GM18951 (cell line): ENCODE results near the gene DGKZ.
"Not testable (repeated sequence)": the region's sequence is repeated elsewhere in the genome, so short reads cannot be mapped to it uniquely, and the experiment has no call there.

ENCODE experiments used
- POLR2A ChIP-seq: IDR thresholded peaks from 4 replicates; pipeline ENCODE4 v1.6.1; 2011; ENCODE audit warnings: mild to moderate bottlenecking; ENCODE audit not compliant: insufficient read length, insufficient read depth; ENCODE audit errors: extremely low read depth
- in situ Hi-C: fragments of 300-500 bp; cut with MboI; formaldehyde crosslinking; loops from one replicate; pipeline ENCODE4 v1.12.0; 2022; ENCODE audit warnings: low sequenced_read_pairs, mixed read lengths, inconsistent platforms; ENCODE audit not compliant: unreplicated experiment

The DGKZ gene

DNA sequence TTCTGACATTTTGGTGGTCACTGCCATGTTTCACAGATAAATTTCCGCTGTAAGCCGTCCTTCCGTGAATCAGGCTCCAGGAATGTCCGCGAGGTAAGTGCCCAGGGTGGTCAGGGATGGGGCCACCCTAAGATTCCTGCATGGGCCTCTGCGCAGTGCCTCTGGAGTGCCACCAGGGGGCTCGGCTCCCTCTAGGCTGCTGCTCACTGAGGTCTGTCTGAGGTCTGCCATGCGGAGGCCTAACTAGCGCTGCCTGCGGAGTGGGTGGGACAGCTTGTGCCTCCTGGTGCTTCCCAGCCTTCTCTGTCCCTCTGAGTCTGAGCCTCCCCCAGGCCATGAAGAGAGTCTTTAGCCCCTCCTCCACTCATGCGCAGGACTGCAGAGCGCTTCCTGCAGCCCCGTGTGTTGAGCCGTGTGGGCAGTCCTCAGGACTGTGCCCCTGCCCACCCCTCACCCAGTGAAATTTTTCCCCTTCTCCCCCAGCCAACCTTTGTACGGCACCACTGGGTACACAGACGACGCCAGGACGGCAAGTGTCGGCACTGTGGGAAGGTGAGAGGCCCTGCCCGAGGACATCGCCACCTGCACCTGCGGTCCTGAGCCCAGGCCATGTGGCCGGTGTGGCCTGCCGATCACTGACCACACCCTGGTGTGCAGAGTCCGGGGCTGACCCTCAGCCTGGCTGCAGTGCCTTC, 22.3 kb downstream of the DGKZ start:
- no peak for TF ChIP-seq POLR2A
- in situ Hi-C loops = no loop called here

DNA sequence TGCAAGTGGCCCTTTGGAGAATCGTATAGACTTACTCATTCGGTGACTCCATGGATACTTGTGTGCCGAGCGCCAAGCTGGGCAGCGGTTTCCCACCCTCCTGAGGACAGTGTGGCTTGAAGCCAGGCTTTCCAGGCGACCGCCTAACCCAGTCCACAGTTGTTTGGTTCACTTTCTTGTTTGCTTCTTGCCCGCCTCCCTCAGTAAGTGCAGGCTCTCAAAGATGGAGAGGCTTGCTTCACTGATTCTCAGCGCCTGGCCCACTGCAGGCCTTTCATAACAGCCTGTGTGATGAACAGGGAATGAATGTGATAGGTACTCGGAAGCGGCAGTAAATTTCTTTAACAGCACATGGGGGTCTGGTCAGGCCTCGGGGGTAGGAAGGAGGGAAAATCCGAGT, 23.0 kb downstream of the DGKZ start:
- TF ChIP-seq POLR2A = no peak
- in situ Hi-C loops = no loop called here

DNA sequence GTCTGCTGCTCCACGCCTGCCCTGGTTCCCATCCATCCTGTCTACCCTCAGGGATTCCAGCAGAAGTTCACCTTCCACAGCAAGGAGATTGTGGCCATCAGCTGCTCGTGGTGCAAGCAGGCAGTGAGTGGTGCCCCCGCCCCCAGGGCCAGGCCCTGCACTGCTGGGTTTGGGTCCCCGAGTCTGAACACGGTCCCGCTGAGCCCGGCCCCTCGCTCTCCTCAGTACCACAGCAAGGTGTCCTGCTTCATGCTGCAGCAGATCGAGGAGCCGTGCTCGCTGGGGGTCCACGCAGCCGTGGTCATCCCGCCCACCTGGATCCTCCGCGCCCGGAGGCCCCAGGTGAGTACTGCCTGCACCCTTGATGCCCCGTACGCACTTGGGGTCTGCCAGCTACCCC, 24.0 kb downstream of the DGKZ start:
- in situ Hi-C loops = not testable (repeated sequence)

DNA sequence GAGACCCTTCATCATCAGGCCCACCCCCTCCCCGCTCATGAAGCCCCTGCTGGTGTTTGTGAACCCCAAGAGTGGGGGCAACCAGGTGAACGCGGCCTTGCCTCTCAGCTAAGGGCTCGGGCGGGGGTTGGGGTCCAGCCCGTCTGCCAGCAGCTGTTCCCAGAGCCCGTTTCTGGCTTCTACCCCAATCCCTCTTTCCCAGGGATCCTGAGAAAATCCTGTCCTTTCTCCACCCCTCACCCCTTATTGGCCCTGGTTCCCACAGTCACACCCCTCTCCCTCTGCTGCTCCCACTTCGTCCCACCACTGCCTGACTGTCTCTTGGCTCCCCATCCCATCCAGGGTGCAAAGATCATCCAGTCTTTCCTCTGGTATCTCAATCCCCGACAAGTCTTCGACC, 24.8 kb downstream of the DGKZ start:
- no peak for TF ChIP-seq POLR2A
- in situ Hi-C loops = no loop called here

- in situ Hi-C loops = not testable (repeated sequence)
These were observed 25.2 kb downstream of the DGKZ start for GRCh38 chr11:46372501-46372900.

DNA sequence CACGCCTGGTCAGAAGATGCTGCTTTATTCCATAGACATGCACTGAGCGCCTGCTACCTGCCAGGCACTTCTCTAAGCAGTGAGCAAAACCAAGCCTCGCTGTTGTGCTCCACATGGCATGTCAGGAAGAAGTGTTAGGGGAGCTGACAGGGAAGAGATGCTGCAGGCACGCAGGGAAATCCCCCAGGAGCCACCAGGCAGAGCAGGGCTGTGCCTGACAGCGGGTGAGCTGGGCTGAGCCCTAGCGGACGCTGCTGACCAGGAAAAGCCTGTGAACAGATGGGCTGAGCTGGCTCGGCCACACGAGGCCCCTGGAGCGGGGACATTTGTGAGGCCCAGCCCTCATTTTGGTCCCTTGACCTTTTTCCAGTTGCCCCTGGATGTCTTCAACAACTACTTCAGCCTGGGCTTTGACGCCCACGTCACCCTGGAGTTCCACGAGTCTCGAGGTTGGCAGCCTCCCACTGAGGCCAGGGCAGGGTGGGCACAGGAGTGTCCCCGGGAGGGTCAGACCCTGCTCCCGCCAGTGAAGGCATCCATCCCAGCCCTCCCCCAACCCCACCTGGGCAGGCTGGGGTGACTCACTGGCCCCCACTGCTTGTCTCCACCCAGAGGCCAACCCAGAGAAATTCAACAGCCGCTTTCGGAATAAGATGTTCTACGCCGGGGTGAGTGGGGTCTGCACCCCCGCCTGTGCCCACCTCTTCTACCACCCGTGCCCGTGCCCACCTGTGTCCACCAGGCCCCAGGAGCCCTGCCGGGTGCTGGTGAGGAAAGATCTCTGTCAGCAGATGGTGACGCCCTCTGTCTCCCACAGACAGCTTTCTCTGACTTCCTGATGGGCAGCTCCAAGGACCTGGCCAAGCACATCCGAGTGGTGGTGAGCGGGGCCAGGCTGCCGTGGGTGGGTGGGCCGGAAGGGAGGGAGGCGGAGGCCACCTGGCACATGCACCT, 26.8 kb downstream of the DGKZ start:
- no peak for TF ChIP-seq POLR2A
- in situ Hi-C loops = no loop called here

DNA sequence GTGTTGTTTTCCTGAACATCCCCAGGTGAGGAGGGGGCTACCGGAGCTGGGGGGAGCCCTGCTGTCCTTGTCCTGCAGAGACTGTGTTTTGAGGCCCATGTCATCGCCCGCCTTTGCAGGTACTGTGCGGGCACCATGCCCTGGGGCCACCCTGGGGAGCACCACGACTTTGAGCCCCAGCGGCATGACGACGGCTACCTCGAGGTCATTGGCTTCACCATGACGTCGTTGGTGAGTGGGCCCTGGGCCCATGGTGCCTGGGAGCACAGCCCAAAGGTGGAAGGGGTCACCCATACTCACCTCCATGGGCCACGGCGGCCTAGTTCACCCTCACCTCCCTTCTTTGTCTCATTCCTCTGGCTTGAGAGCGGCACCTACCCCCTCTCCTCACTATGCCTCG, 27.6 kb downstream of the DGKZ start:
- in situ Hi-C loops = no loop called here
- TF ChIP-seq POLR2A = no peak

- no peak for TF ChIP-seq POLR2A
- in situ Hi-C loops = no loop called here
These were observed 28.3 kb downstream of the DGKZ start for GRCh38 chr11:46375392-46376101.

GRCh38 chr11:46376258-46377050, 29.2 kb downstream of the DGKZ start:
- in situ Hi-C loops = no loop called here

DNA sequence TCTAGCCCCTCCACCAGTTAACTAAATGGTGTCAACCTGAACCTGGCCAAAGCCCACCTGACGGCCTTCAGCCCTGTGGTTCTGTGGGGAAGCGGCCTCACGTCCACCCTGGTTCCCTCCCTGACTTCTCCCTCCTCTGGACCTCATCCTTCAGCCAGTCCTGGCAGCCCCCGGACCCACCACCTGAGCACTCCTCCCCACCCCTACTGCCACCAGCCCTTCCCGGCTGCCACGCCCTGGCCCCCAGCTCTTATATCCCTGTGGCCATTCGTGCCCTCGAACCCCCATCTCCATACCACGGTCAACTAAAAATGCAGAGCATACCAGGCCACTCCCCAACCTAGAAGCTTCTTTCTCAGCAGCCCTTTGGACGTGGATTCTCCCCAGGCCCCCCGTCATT, 30.0 kb downstream of the DGKZ start:
- in situ Hi-C loops = no loop called here
- no peak for TF ChIP-seq POLR2A

More at GRCh38 chr11:46376258-46377050, 29.2 kb downstream of the DGKZ start:
- no peak for TF ChIP-seq POLR2A

DNA sequence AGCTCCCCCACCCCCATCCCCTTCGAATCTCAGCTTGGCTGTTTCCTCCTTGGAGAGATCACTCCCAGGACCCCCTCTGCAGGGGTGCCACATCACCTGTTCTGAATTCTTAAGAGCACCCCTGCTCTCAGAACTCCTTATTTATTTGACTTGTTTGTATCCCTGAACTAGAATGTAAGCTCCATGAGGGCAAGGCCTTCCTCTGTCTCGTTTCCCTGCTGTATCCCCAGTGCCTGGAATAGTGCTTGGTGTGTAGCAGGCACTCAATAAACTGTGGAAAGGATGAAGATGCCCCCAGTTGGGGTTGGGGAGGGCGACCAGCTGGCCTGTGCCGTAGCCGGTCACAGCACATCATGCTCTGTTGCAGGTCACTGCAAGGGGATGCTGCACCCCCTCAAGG, 30.6 kb downstream of the DGKZ start:
- in situ Hi-C loops = no loop called here
- TF ChIP-seq POLR2A = no peak

GRCh38 chr11:46378296-46378695, 31.0 kb downstream of the DGKZ start:
- in situ Hi-C loops = no loop called here
- TF ChIP-seq POLR2A = no peak
